HG03457 (cell line): Measurements from ENCODE around the gene MVP.
A peak's percentile ranks its signal among the peaks of the same experiment; 100 is the strongest.
"Not testable (repeated sequence)": the region's sequence is repeated elsewhere in the genome, so short reads cannot be mapped to it uniquely, and the experiment has no call there.

ENCODE experiments used
- ATAC-seq: cut with Tn5 transposase; IDR thresholded peaks from one replicate; pipeline ENCODE4 v1.9.1; 2021; ENCODE audit warnings: moderate number of reproducible peaks; ENCODE audit not compliant: unreplicated experiment

MVP gene

GRCh38 chr16:29815032-29815721, 5.1 kb upstream of the MVP start:
- ATAC-seq, result no peak

- ATAC-seq, result peak; percentile 44
Measured at GRCh38 chr16:29815793-29816693, 4.2 kb upstream of the MVP start, which contains the start of gene PAGR1. TSS of gene PAGR1 (plus strand) at chr16:29816152. CDS start at chr16:29816526, 374 bp downstream.

GRCh38 chr16:29816694-29817441, 3.4 kb upstream of the MVP start:
- no peak for ATAC-seq

GRCh38 chr16:29818082-29818481, 2.2 kb upstream of the MVP start:
- ATAC-seq, result no peak

GRCh38 chr16:29819506-29819905, 756 bp upstream of the MVP start:
- ATAC-seq, result no peak

- ATAC-seq, result no peak
Measured at GRCh38 chr16:29820730-29821642, 724 bp downstream of the MVP start.

GRCh38 chr16:29821643-29822115, 1.4 kb downstream of the MVP start:
- no peak for ATAC-seq

GRCh38 chr16:29824589-29825144, 4.4 kb downstream of the MVP start:
- ATAC-seq, result no peak

- no peak for ATAC-seq
Measured at GRCh38 chr16:29825145-29826044, 5.1 kb downstream of the MVP start.

- no peak for ATAC-seq
Measured at GRCh38 chr16:29826342-29826695, 6.1 kb downstream of the MVP start.

- ATAC-seq, result no peak
Measured at GRCh38 chr16:29830774-29831173, 10.5 kb downstream of the MVP start.

- no peak for ATAC-seq
Measured at GRCh38 chr16:29831490-29831889, 11.2 kb downstream of the MVP start.

GRCh38 chr16:29833219-29833618, 13.0 kb downstream of the MVP start:
- ATAC-seq, result not testable (repeated sequence)

- ATAC-seq, result no peak
Measured at GRCh38 chr16:29834079-29834478, 13.8 kb downstream of the MVP start.

GRCh38 chr16:29835926-29836325, 15.7 kb downstream of the MVP start:
- no peak for ATAC-seq

- ATAC-seq, result no peak
Measured at GRCh38 chr16:29836623-29837022, 16.4 kb downstream of the MVP start.

- ATAC-seq, result no peak
Measured at GRCh38 chr16:29837841-29838240, 17.6 kb downstream of the MVP start.

- ATAC-seq, result no peak
Measured at GRCh38 chr16:29839822-29840221, 19.6 kb downstream of the MVP start.

GRCh38 chr16:29840240-29840639, 20.0 kb downstream of the MVP start:
- ATAC-seq, result no peak
